GM23248 (cell line): ENCODE measurements around the gene FCHSD1.
"Not testable (repeated sequence)": the region's sequence is repeated elsewhere in the genome, so short reads cannot be mapped to it uniquely, and the experiment has no call there.

ENCODE experiments used
- EZH2 ChIP-seq: fragments of 200-600 bp; sonication (generic); IDR thresholded peaks from 2 replicates; pipeline ENCODE4 v1.6.1; 2018; ENCODE audit warnings: antibody characterized with exemption, mild to moderate bottlenecking; ENCODE audit not compliant: insufficient read depth, poor library complexity, severe bottlenecking
- EZH2phosphoT487 ChIP-seq: fragments of 200-600 bp; sonication (generic); IDR thresholded peaks from 2 replicates; pipeline ENCODE4 v1.6.1; 2018; ENCODE audit warnings: antibody characterized with exemption, moderate library complexity, mild to moderate bottlenecking, low read depth; ENCODE audit not compliant: insufficient read depth

DNA sequence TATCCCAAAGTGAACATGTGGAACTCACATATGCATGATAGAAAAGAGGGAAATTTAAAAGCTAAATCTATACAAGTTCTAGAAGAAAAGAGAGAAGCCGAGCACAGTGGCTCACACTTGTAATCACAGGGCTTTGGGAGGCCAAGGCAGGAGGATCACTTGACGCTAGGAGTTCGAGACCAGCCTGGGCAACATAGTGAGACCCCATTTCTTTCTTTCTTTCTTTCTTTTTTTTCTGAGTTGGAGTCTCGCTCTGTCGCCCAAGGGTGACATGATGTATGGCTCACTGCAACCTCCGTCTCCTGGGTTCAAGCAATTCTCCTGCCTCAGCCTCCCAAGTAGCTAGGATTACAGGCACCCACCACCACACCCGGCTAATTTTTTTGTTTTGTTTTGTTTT is 41.3 kb downstream of the FCHSD1 start:
- not testable (repeated sequence) for TF ChIP-seq EZH2phosphoT487, EZH2
